Measurements from ENCODE around the gene CNTRL. TPM values are rescaled to one million over a fixed set of nuclear protein-coding genes. Genes with fewer than 3 reads are reported as not detected.

Gene CNTRL
- total and polyA plus RNA-seq, 2 of the 8 experiments (the other 6 are each of a cell fraction or from before 2014, with no cell fraction given) = 5.1 to 13.9 TPM

GRCh38 chr9:121182101-121182836 lies 107.5 kb downstream of the CNTRL start (continued):
- no peak for TF ChIP-seq JUND (IDR thresholded peaks at IDR 0.05; ENCODE audit: low read length)
